ENCODE data around the gene CNTROB. TPM values are rescaled to one million over a fixed set of nuclear protein-coding genes. Genes with fewer than 3 reads are reported as not detected.

CNTROB gene
- 37.3 to 47.1 TPM (median 40.3 TPM) in 5 replicates for total RNA-seq (2022; extraction: Qiagen RNA extraction)

GRCh38 chr17:7931709-7932482 is at the start of gene CNTROB, which contains the start of gene TRAPPC1:
Gene CNTROB (plus strand): TSS chr17:7932206. CDS start chr17:7933080, 874 bp downstream.
Gene TRAPPC1 (minus strand): TSS chr17:7931946. CDS start chr17:7931829, 117 bp downstream.

GRCh38 chr17:7888184-7888920 is 43.7 kb upstream of the CNTROB start, which contains the start of gene CHD3:
Gene CHD3 (plus strand): TSS chr17:7888789. CDS start chr17:7889001, 212 bp downstream.

GRCh38 chr17:7915611-7916384 is 16.2 kb upstream of the CNTROB start, which contains the start of gene RNF227:
Gene RNF227 (minus strand): TSS chr17:7916289. CDS start chr17:7916195, 94 bp downstream.

DNA sequence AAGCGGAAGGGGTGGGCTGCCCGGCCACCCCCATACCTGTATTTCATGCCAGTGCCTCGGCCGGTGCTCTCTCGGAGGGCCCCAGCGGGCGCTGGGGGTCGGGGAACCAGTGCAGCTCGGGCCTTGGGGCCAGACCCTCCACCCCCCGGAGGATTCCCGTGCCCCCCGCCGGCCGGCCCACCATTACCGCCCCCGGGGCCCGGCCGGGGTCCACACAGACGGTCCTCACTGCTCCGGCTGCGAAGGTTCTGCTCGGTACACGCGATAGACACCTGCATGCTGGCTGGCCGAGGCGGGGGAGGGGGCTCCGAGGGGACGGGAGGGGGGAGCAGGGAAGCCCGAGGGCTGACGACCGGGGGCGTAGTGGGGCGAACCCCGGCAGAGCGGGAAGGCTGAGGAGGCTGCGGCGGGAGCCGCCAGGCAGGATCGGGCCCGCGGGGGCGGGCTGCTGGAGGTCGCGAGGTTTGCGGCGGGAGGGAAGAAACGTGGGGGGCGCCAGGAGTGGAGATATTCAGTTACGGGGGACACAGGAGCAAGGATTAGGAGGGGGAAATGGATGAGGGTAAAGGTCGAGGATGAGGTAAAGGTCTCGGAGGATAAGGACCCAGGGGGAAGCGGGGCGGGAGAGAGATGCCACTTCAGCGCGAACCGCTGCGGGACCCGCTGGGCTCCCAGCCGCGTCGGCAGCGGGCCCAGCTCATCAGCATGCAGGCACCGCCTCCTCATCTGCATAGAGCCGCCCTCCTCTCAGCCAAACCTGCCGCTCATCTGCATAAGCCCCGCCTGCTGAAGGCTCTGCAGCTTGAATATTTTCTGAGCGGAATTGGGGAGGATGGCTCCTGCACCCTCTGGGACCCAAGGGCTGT is 2.6 kb upstream of the CNTROB start, which contains the start of gene KCNAB3:
TSS of gene KCNAB3 (minus strand) at position 699 of the 866 bp plus-strand sequence. CDS start at position 278, 421 bp downstream.

Other genes with a start within 250 kb of the CNTROB start
- 41.5 to 46.5 TPM (median 42.4 TPM) in 5 replicates for gene TP53, start 244.7 kb upstream of the CNTROB start, total RNA-seq (2022; extraction: Qiagen RNA extraction)
- 32.1 to 42.0 TPM (median 40.9 TPM) in 5 replicates for gene WRAP53, start 243.7 kb upstream of the CNTROB start, total RNA-seq (2022; extraction: Qiagen RNA extraction)
- 1.1 to 1.3 TPM (median 1.2 TPM) in 5 replicates for gene EFNB3, start 227.0 kb upstream of the CNTROB start, total RNA-seq (2022; extraction: Qiagen RNA extraction)
- gene DNAH2, start 214.5 kb upstream of the CNTROB start, total RNA-seq (2022; extraction: Qiagen RNA extraction), result 0.01 to 0.02 TPM (median 0.01 TPM) in 4 of 5 replicates, not detected in the other
- gene KDM6B, start 98.0 kb upstream of the CNTROB start, total RNA-seq (2022; extraction: Qiagen RNA extraction), result 12.6 to 18.3 TPM (median 15.3 TPM) in 5 replicates
- gene TMEM88, start 77.1 kb upstream of the CNTROB start, total RNA-seq (2022; extraction: Qiagen RNA extraction), result 0.33 to 1.1 TPM (median 0.63 TPM) in 5 replicates
- gene NAA38, start 74.6 kb upstream of the CNTROB start, total RNA-seq (2022; extraction: Qiagen RNA extraction), result 189 to 232 TPM (median 231 TPM) in 5 replicates
- 19.3 to 20.9 TPM (median 19.8 TPM) in 5 replicates for gene CYB5D1, start 74.2 kb upstream of the CNTROB start, total RNA-seq (2022; extraction: Qiagen RNA extraction)
- 58.9 to 64.5 TPM (median 61.3 TPM) in 5 replicates for gene CHD3, start 43.4 kb upstream of the CNTROB start, total RNA-seq (2022; extraction: Qiagen RNA extraction)
- 0.98 to 2.0 TPM (median 1.2 TPM) in 5 replicates for gene RNF227, start 15.9 kb upstream of the CNTROB start, total RNA-seq (2022; extraction: Qiagen RNA extraction)
- 1.7 to 3.9 TPM (median 2.6 TPM) in 5 replicates for gene KCNAB3, start 2.4 kb upstream of the CNTROB start, total RNA-seq (2022; extraction: Qiagen RNA extraction)
- 294 to 356 TPM (median 306 TPM) in 5 replicates for gene TRAPPC1, start 260 bp upstream of the CNTROB start, total RNA-seq (2022; extraction: Qiagen RNA extraction)
- gene GUCY2D, start 70.4 kb downstream of the CNTROB start, total RNA-seq (2022; extraction: Qiagen RNA extraction), result 0.05 to 0.39 TPM (median 0.36 TPM) in 4 of 5 replicates, not detected in the other
- gene ALOX15B, start 106.9 kb downstream of the CNTROB start, total RNA-seq (2022; extraction: Qiagen RNA extraction), result 0.09 to 0.20 TPM (median 0.18 TPM) in 5 replicates
- gene ALOX12B, start 155.5 kb downstream of the CNTROB start, total RNA-seq (2022; extraction: Qiagen RNA extraction), result 1.1 to 2.3 TPM (median 1.8 TPM) in 5 replicates
- gene ALOXE3, start 186.3 kb downstream of the CNTROB start, total RNA-seq (2022; extraction: Qiagen RNA extraction), result 6.5 to 9.5 TPM (median 6.9 TPM) in 5 replicates
- 1.8 to 6.1 TPM (median 5.3 TPM) in 5 replicates for gene HES7, start 191.9 kb downstream of the CNTROB start, total RNA-seq (2022; extraction: Qiagen RNA extraction)
- gene PER1, start 220.2 kb downstream of the CNTROB start, total RNA-seq (2022; extraction: Qiagen RNA extraction), result 51.7 to 60.6 TPM (median 55.9 TPM) in 5 replicates
- gene VAMP2, start 230.7 kb downstream of the CNTROB start, total RNA-seq (2022; extraction: Qiagen RNA extraction), result 26.5 to 31.9 TPM (median 31.1 TPM) in 5 replicates
- 18.8 to 22.9 TPM (median 20.7 TPM) in 5 replicates for gene TMEM107, start 244.2 kb downstream of the CNTROB start, total RNA-seq (2022; extraction: Qiagen RNA extraction)